Testis (tissue), 3 donors: ENCODE measurements around the gene LBH. TPM values are rescaled to one million over a fixed set of nuclear protein-coding genes. Genes with fewer than 3 reads are reported as not detected.

Experiments used
- DNase-seq: peaks from one replicate; pipeline ENCODE4 v3.0.0-alpha.2; 2019
- H3K27ac ChIP-seq, 2 donors: fragments of 200-600 bp; sonication (generic); one replicate each; pipeline ENCODE4 v1.5.1; 2019
- H3K27me3 ChIP-seq: fragments of 200-600 bp; sonication (generic); one replicate; pipeline ENCODE4 v1.5.1; 2019
- H3K36me3 ChIP-seq: fragments of 200-600 bp; sonication (generic); one replicate; pipeline ENCODE4 v1.5.1; 2017; ENCODE audit warnings: low read depth; ENCODE audit errors: missing control alignments
- H3K4me1 ChIP-seq: fragments of 200-600 bp; sonication (generic); one replicate; pipeline ENCODE4 v1.5.1; 2019
- H3K4me3 ChIP-seq, 2 donors: fragments of 200-600 bp; sonication (generic); one replicate each; pipeline ENCODE4 v1.5.1; 2017 to 2019
- H3K9me3 ChIP-seq: fragments of 200-600 bp; sonication (generic); one replicate; pipeline ENCODE4 v1.5.1; 2017
- CTCF ChIP-seq, 3 experiments: fragments of 450-650 bp in 2 of 3; fragments of 200-600 bp in 1 of 3; sonication (generic) in 1 of 3; IDR thresholded peaks; one replicate each; pipeline ENCODE4 v1.5.1; 2016 to 2019; ENCODE audit warnings: antibody characterized with exemption in 3 of 3, mild to moderate bottlenecking in 2 of 3, moderate library complexity in 1 of 3
- POLR2A ChIP-seq: fragments of 450-650 bp; IDR thresholded peaks from one replicate; pipeline ENCODE4 v1.6.1; 2017; ENCODE audit warnings: antibody characterized with exemption, mild to moderate bottlenecking, moderate library complexity
- WGBS, 2 donors: methylation state at CpG; one replicate each; pipeline ENCODE4 v1.1.5; 2018; 5-methylcytosine and 5-hydroxymethylcytosine counted together
- intact Hi-C: fragments of 100-400 bp; cut with DNase I; formaldehyde crosslinking; loops from one replicate; pipeline ENCODE4 v1.15.1; 2023; ENCODE audit warnings: low total_unique reads
- polyA plus RNA-seq: library from polyadenylated mRNA; stranded (reverse); fragments of 350-450 nt; fragmentation: Illumina TruSeq; extraction: RNeasy Lipid Tissue Mini Kit (QIAGEN cat#74804); gene quantifications from one replicate; pipeline ENCODE4 v1.2.3, GENCODE V29; 2014; ENCODE audit warnings: low read depth, low replicate concordance; ENCODE audit not compliant: insufficient read depth
- total RNA-seq, 2 donors: library from RNA; depleted of rRNA; stranded (reverse); fragments of >200 nt; gene quantifications; one replicate each; pipeline ENCODE4 v1.2.3, GENCODE V29; 2016

The LBH gene
- total and polyA plus RNA-seq, 3 donors from 2014 or later = 23.9 to 32.1 (median 25.7) TPM

- Histone ChIP-seq H3K36me3 (no peaks in the 10 kb centered on the region), H3K27me3 (no peaks in the 10 kb centered on the region), H3K9me3 (no peaks in the 10 kb centered on the region), H3K27ac (no peak overlapping the region), H3K4me3 (no peak overlapping the region), H3K4me1 (no peaks in the 10 kb centered on the region)
- DNase-seq = no peak
- TF ChIP-seq CTCF (IDR thresholded peaks at IDR 0.05) (no peak), POLR2A (no peak)
- intact Hi-C loops = no loop called here
- 86 to 97% methylated on average over 5 of the region's 5 CpGs for WGBS, 2 donors
Observed at GRCh38 chr2:30302566-30302965, 71.2 kb downstream of the LBH start.

- Histone ChIP-seq H3K27me3 (no peaks in the 10 kb centered on the region), H3K4me3 (no peak overlapping the region), H3K36me3 (no peaks in the 10 kb centered on the region), H3K4me1 (no peaks in the 10 kb centered on the region), H3K27ac (no peak overlapping the region), H3K9me3 (no peaks in the 10 kb centered on the region)
- WGBS, 2 donors = 82 to 94% methylated on average over 11 of the region's 11 CpGs
- intact Hi-C loops = no loop called here
- no peak for DNase-seq
- no peak for TF ChIP-seq CTCF (IDR thresholded peaks at IDR 0.05)
- TF ChIP-seq POLR2A = no peak
Observed at GRCh38 chr2:30303095-30303494, 71.8 kb downstream of the LBH start.

- TF ChIP-seq CTCF (IDR thresholded peaks at IDR 0.05) (no peak), POLR2A (no peak)
Observed at GRCh38 chr2:30305235-30305634, 73.9 kb downstream of the LBH start.

GRCh38 chr2:30306522-30306921, 75.2 kb downstream of the LBH start:
- no peak for DNase-seq
- TF ChIP-seq POLR2A (no peak), CTCF (IDR thresholded peaks at IDR 0.05) (no peak)
- H3K9me3 ChIP-seq = no peaks in the 10 kb centered on the region
- no peaks in the 10 kb centered on the region for H3K27me3 ChIP-seq
- H3K4me1 ChIP-seq = no peaks in the 10 kb centered on the region
- WGBS, 2 donors = 94 to 96% methylated on average over 4 of the region's 4 CpGs
- no peak overlapping the region for H3K4me3 ChIP-seq
- intact Hi-C loops = no loop called here
- no peaks in the 10 kb centered on the region for H3K36me3 ChIP-seq
- H3K27ac ChIP-seq = no peak overlapping the region

More at GRCh38 chr2:30305235-30305634, 73.9 kb downstream of the LBH start:
- Histone ChIP-seq H3K9me3 (no peaks in the 10 kb centered on the region), H3K36me3 (no peaks in the 10 kb centered on the region), H3K4me3 (no peak overlapping the region), H3K27me3 (no peaks in the 10 kb centered on the region), H3K27ac (no peak overlapping the region), H3K4me1 (no peaks in the 10 kb centered on the region)
- DNase-seq = no peak
- intact Hi-C loops = no loop called here

- H3K4me3 ChIP-seq = no peak overlapping the region
- TF ChIP-seq POLR2A = no peak
- TF ChIP-seq CTCF (IDR thresholded peaks at IDR 0.05) = no peak
- DNase-seq = no peak
- 93 to 95% methylated on average over 2 of the region's 2 CpGs for WGBS, 2 donors
- no peaks in the 10 kb centered on the region for H3K27me3 ChIP-seq
- intact Hi-C loops = no loop called here
- H3K9me3 ChIP-seq = no peaks in the 10 kb centered on the region
- H3K36me3 ChIP-seq = no peaks in the 10 kb centered on the region
- H3K4me1 ChIP-seq = no peaks in the 10 kb centered on the region
- H3K27ac ChIP-seq = no peak overlapping the region
Observed at GRCh38 chr2:30308280-30308679, 76.9 kb downstream of the LBH start.
